Glutamatergic neuron (in vitro differentiated cells): ENCODE measurements around the gene NPHP3. TPM values are rescaled to one million over a fixed set of nuclear protein-coding genes. Genes with fewer than 3 reads are reported as not detected.
A peak's percentile ranks its signal among the peaks of the same experiment; 100 is the strongest.

Source experiments
- DNase-seq: peaks from one replicate; pipeline ENCODE4 v3.0.0; 2022
- H3K27ac Mint-ChIP-seq: one replicate; pipeline ENCODE4 v1.8.0; 2020; ENCODE audit warnings: mild to moderate bottlenecking, mixed read lengths, inconsistent platforms; ENCODE audit not compliant: unreplicated experiment
- H3K27me3 Mint-ChIP-seq: one replicate; pipeline ENCODE4 v1.8.0; 2020; ENCODE audit warnings: mild to moderate bottlenecking, moderate library complexity, mixed read lengths, inconsistent platforms; ENCODE audit not compliant: unreplicated experiment
- H3K36me3 Mint-ChIP-seq: one replicate; pipeline ENCODE4 v1.8.0; 2020; ENCODE audit warnings: mild to moderate bottlenecking, mixed read lengths, inconsistent platforms; ENCODE audit not compliant: unreplicated experiment
- H3K4me1 Mint-ChIP-seq: one replicate; pipeline ENCODE4 v1.8.0; 2020; ENCODE audit warnings: mild to moderate bottlenecking, low read depth, mixed read lengths, inconsistent platforms; ENCODE audit not compliant: unreplicated experiment
- H3K4me3 Mint-ChIP-seq: one replicate; pipeline ENCODE4 v1.8.0; 2020; ENCODE audit warnings: mild to moderate bottlenecking, mixed read lengths, inconsistent platforms; ENCODE audit not compliant: unreplicated experiment
- H3K9me3 Mint-ChIP-seq: one replicate; pipeline ENCODE4 v1.8.0; 2020; ENCODE audit warnings: mild to moderate bottlenecking, moderate library complexity, mixed read lengths, inconsistent platforms; ENCODE audit not compliant: unreplicated experiment
- CTCF ChIP-seq: fragments of 200-600 bp; sonication (generic); IDR thresholded peaks from one replicate; pipeline ENCODE4 v1.5.0; 2021; ENCODE audit not compliant: partially characterized antibody, unreplicated experiment
- total RNA-seq: library from RNA; stranded (reverse); fragmentation: NEBNext Ultra II Directional; extraction: Animal tissue kit (Norgen Biotek cat#: 25700); gene quantifications from one replicate; pipeline ENCODE4 v1.2.1, GENCODE V29; 2021; ENCODE audit not compliant: unreplicated experiment

NPHP3 gene
- total RNA-seq, 1 donor from 2014 or later: 8.4 TPM

- no peak for TF ChIP-seq CTCF
- no peaks in the 10 kb centered on the region for H3K36me3 Mint-ChIP-seq
- no peak overlapping the region for H3K4me3 Mint-ChIP-seq
- no peaks in the 10 kb centered on the region for H3K9me3 Mint-ChIP-seq
- no peaks in the 10 kb centered on the region for H3K4me1 Mint-ChIP-seq
- no peaks in the 10 kb centered on the region for H3K27me3 Mint-ChIP-seq
- DNase-seq: no peak
- H3K27ac Mint-ChIP-seq: no peak overlapping the region
These were observed 26.8 kb downstream of the NPHP3 start for GRCh38 chr3:132695422-132695821.

- no peaks in the 10 kb centered on the region for H3K27me3 Mint-ChIP-seq
These were observed 27.2 kb downstream of the NPHP3 start for GRCh38 chr3:132694991-132695390.

GRCh38 chr3:132690040-132690439 lies 32.2 kb downstream of the NPHP3 start:
- TF ChIP-seq CTCF: no peak
- Mint-ChIP-seq H3K27ac (no peak overlapping the region), H3K4me1 (no peaks in the 10 kb centered on the region), H3K27me3 (no peaks in the 10 kb centered on the region), H3K9me3 (no peaks in the 10 kb centered on the region), H3K36me3 (no peaks in the 10 kb centered on the region), H3K4me3 (no peak overlapping the region)
- no peak for DNase-seq

More at GRCh38 chr3:132694991-132695390, 27.2 kb downstream of the NPHP3 start:
- no peak overlapping the region for H3K4me3 Mint-ChIP-seq
- no peak overlapping the region for H3K27ac Mint-ChIP-seq
- H3K9me3 Mint-ChIP-seq: no peaks in the 10 kb centered on the region
- DNase-seq: no peak
- H3K36me3 Mint-ChIP-seq: no peaks in the 10 kb centered on the region
- TF ChIP-seq CTCF: no peak
- H3K4me1 Mint-ChIP-seq: no peaks in the 10 kb centered on the region

- Mint-ChIP-seq H3K4me1 (peaks cover 2% of the 10 kb centered on the region), H3K4me3 (no peak overlapping the region), H3K36me3 (no peaks in the 10 kb centered on the region), H3K27me3 (no peaks in the 10 kb centered on the region), H3K27ac (peak overlapping the region; percentile 31), H3K9me3 (no peaks in the 10 kb centered on the region)
- TF ChIP-seq CTCF: no peak
- no peak for DNase-seq
These were observed 40.0 kb downstream of the NPHP3 start for GRCh38 chr3:132682201-132682600.

GRCh38 chr3:132681421-132681820 lies 40.8 kb downstream of the NPHP3 start:
- Mint-ChIP-seq H3K4me3 (no peak overlapping the region), H3K27ac (no peak overlapping the region), H3K4me1 (peaks cover 2% of the 10 kb centered on the region), H3K9me3 (no peaks in the 10 kb centered on the region), H3K27me3 (no peaks in the 10 kb centered on the region), H3K36me3 (no peaks in the 10 kb centered on the region)
- no peak for TF ChIP-seq CTCF
- DNase-seq: no peak
